Nephron (organoid): ENCODE results near the gene AMOTL1.

Experiments used
- H3K27ac Mint-ChIP-seq, 3 experiments: 2 replicates each; pipeline ENCODE4 v1.8.0; 2020; ENCODE audit warnings: mixed read lengths in 3 of 3, mild to moderate bottlenecking in 2 of 3, moderate library complexity in 1 of 3
- H3K27me3 Mint-ChIP-seq: 2 replicates; pipeline ENCODE4 v1.8.0; 2021; ENCODE audit warnings: low read depth, mild to moderate bottlenecking, moderate library complexity, mixed read lengths
- H3K36me3 Mint-ChIP-seq: 2 replicates; pipeline ENCODE4 v1.8.0; 2020; ENCODE audit warnings: low read depth, mixed read lengths
- H3K4me1 Mint-ChIP-seq: 2 replicates; pipeline ENCODE4 v1.8.0; 2020; ENCODE audit warnings: mixed read lengths
- H3K4me3 Mint-ChIP-seq, 3 experiments: 2 replicates each; pipeline ENCODE4 v1.8.0; 2020; ENCODE audit warnings: mild to moderate bottlenecking in 3 of 3, mixed read lengths in 3 of 3, moderate library complexity in 2 of 3
- H3K9me3 Mint-ChIP-seq: 2 replicates; pipeline ENCODE4 v1.8.0; 2020; ENCODE audit warnings: mixed read lengths
- CTCF ChIP-seq, 3 experiments: fragments of 200-600 bp; sonication (generic); IDR thresholded peaks; one replicate each; pipeline ENCODE4 v1.5.0; 2021; ENCODE audit warnings: antibody characterized with exemption in 3 of 3; ENCODE audit not compliant: unreplicated experiment in 3 of 3

The AMOTL1 gene

GRCh38 chr11:94922321-94923003 lies 154.3 kb downstream of the AMOTL1 start:
- H3K9me3 Mint-ChIP-seq = no peaks in the 10 kb centered on the region
- H3K4me3 Mint-ChIP-seq = no peak overlapping the region

GRCh38 chr11:94923004-94923334 lies 154.8 kb downstream of the AMOTL1 start:
- Mint-ChIP-seq H3K36me3 (no peaks in the 10 kb centered on the region), H3K27me3 (peaks cover 5% of the 10 kb centered on the region), H3K4me3 (no peak overlapping the region), H3K9me3 (no peaks in the 10 kb centered on the region), H3K4me1 (peaks cover 35% of the 10 kb centered on the region), H3K27ac (no peak overlapping the region)
- no peak for TF ChIP-seq CTCF (IDR thresholded peaks at IDR 0.05; ENCODE audit: unreplicated experiment in 3 of 3)

More at GRCh38 chr11:94922321-94923003, 154.3 kb downstream of the AMOTL1 start:
- Mint-ChIP-seq H3K27me3 (peaks cover 5% of the 10 kb centered on the region), H3K27ac (no peak overlapping the region), H3K36me3 (no peaks in the 10 kb centered on the region), H3K4me1 (peaks cover 32% of the 10 kb centered on the region)
- TF ChIP-seq CTCF (IDR thresholded peaks at IDR 0.05; ENCODE audit: unreplicated experiment in 3 of 3) = no peak

GRCh38 chr11:94924171-94924572 lies 156.0 kb downstream of the AMOTL1 start:
- H3K36me3 Mint-ChIP-seq = no peaks in the 10 kb centered on the region
- H3K4me3 Mint-ChIP-seq = no peak overlapping the region
- peaks cover 43% of the 10 kb centered on the region for H3K4me1 Mint-ChIP-seq
- no peak for TF ChIP-seq CTCF (IDR thresholded peaks at IDR 0.05; ENCODE audit: unreplicated experiment in 3 of 3)
- peaks cover 5% of the 10 kb centered on the region for H3K27me3 Mint-ChIP-seq
- H3K27ac Mint-ChIP-seq = peak overlapping the region in 2 of 3 experiments; percentile 39 to 88
- H3K9me3 Mint-ChIP-seq = no peaks in the 10 kb centered on the region

- H3K9me3 Mint-ChIP-seq = no peaks in the 10 kb centered on the region
- no peaks in the 10 kb centered on the region for H3K36me3 Mint-ChIP-seq
- H3K4me3 Mint-ChIP-seq = peak overlapping the region in 1 of 3 experiments; percentile 45
- H3K4me1 Mint-ChIP-seq = peaks cover 43% of the 10 kb centered on the region
- no peak for TF ChIP-seq CTCF (IDR thresholded peaks at IDR 0.05; ENCODE audit: unreplicated experiment in 3 of 3)
- peaks cover 5% of the 10 kb centered on the region for H3K27me3 Mint-ChIP-seq
- H3K27ac Mint-ChIP-seq = peak overlapping the region; percentile 88 to 96 (median 88)
These were observed 156.5 kb downstream of the AMOTL1 start for GRCh38 chr11:94924612-94925011.

- Mint-ChIP-seq H3K4me1 (peaks cover 43% of the 10 kb centered on the region), H3K4me3 (peak overlapping the region in 1 of 3 experiments; percentile 20), H3K9me3 (no peaks in the 10 kb centered on the region), H3K27ac (peak overlapping the region; percentile 88 to 96 (median 88)), H3K27me3 (peaks cover 8% of the 10 kb centered on the region), H3K36me3 (no peaks in the 10 kb centered on the region)
- TF ChIP-seq CTCF (IDR thresholded peaks at IDR 0.05; ENCODE audit: unreplicated experiment in 3 of 3) = no peak
These were observed 157.5 kb downstream of the AMOTL1 start for GRCh38 chr11:94925422-94926270.
